SK-N-SH (cell line): ENCODE measurements around the gene MAN1A2. TPM values are rescaled to one million over a fixed set of nuclear protein-coding genes. Genes with fewer than 3 reads are reported as not detected.

Source experiments
- CTCF ChIA-PET: fragments of 300-600, 350-600 bp; formaldehyde crosslinking; extraction: SDS; loops from one replicate; lab custom pipeline; 2021; lab: Yijun Ruan, JAX
- POLR2A ChIA-PET: fragments of 350-600 bp; sonication (Branson Sonifier 250); formaldehyde crosslinking; extraction: SDS; loops from one replicate; lab custom pipeline; 2020; ENCODE audit warnings: antibody characterized with exemption, inconsistent platforms; lab: Yijun Ruan, JAX
- DNase-seq: peaks from one replicate; pipeline ENCODE4 v3.0.0; 2012
- H2AFZ ChIP-seq: fragments of 200-600 bp; sonication (generic); 2 replicates; pipeline ENCODE4 v1.8.1; 2016; ENCODE audit warnings: antibody characterized with exemption, mild to moderate bottlenecking, low read depth
- H3F3A ChIP-seq: fragments of 200-600 bp; sonication (generic); replicated peaks from 2 replicates; pipeline ENCODE3; 2016; ENCODE audit warnings: antibody characterized with exemption, mild to moderate bottlenecking; ENCODE audit not compliant: insufficient read depth
- H3K27ac ChIP-seq, 2 experiments: fragments of 200-500 bp in 1 of 2; fragments of 200-600 bp in 1 of 2; sonication (Bioruptor generic) in 1 of 2; sonication (generic), shearing (Covaris generic) in 1 of 2; 2 replicates each; pipeline versions ENCODE4 v1.5.1 to v1.6.1; 2014 to 2016; ENCODE audit warnings: low read depth in 2 of 2, inconsistent platforms in 1 of 2, low read length in 1 of 2, mild to moderate bottlenecking in 1 of 2, mixed read lengths in 1 of 2
- H3K27me3 ChIP-seq: fragments of 200-600 bp; sonication (generic), shearing (Covaris generic); 2 replicates; pipeline ENCODE4 v1.6.1; 2016; ENCODE audit warnings: mixed run types; ENCODE audit not compliant: insufficient read depth
- H3K36me3 ChIP-seq, 2 experiments: fragments of 200-500 bp in 1 of 2; fragments of 200-600 bp in 1 of 2; sonication (Bioruptor generic) in 1 of 2; sonication (generic) in 1 of 2; replicated peaks in 1 of 2; 2 replicates each; pipeline versions ENCODE3 to v1.5.1; 2014 to 2016; ENCODE audit warnings: low read length in 1 of 2, mild to moderate bottlenecking in 1 of 2; ENCODE audit not compliant: insufficient read depth in 2 of 2, control insufficient read depth in 1 of 2
- H3K4me1 ChIP-seq, 2 experiments: fragments of 200-500 bp in 1 of 2; fragments of 200-600 bp in 1 of 2; sonication (Bioruptor generic) in 1 of 2; sonication (generic), shearing (Covaris generic) in 1 of 2; 2 replicates each; pipeline versions ENCODE4 v1.5.1 to v1.6.1; 2014 to 2016; ENCODE audit warnings: low read depth in 1 of 2, low read length in 1 of 2, mixed run types in 1 of 2; ENCODE audit not compliant: insufficient read depth in 2 of 2, control insufficient read depth in 1 of 2
- H3K4me2 ChIP-seq: fragments of 200-600 bp; sonication (generic), shearing (Covaris generic); 2 replicates; pipeline ENCODE4 v1.6.1; 2017; ENCODE audit warnings: mixed run types
- H3K4me3 ChIP-seq, 2 experiments: fragments of 200-500 bp in 1 of 2; fragments of 200-600 bp in 1 of 2; sonication (Bioruptor generic) in 1 of 2; sonication (generic), shearing (Covaris generic) in 1 of 2; 2 replicates each; pipeline versions ENCODE4 v1.5.1 to v1.8.1; 2014 to 2016; ENCODE audit warnings: low read depth in 2 of 2, inconsistent platforms in 1 of 2, low read length in 1 of 2, mild to moderate bottlenecking in 1 of 2, mixed read lengths in 1 of 2, moderate library complexity in 1 of 2
- H3K79me2 ChIP-seq: fragments of 200-600 bp; sonication (generic); 2 replicates; pipeline ENCODE4 v1.8.1; 2017; ENCODE audit warnings: mild to moderate bottlenecking; ENCODE audit not compliant: insufficient read depth
- H3K9ac ChIP-seq: fragments of 200-600 bp; sonication (generic); 2 replicates; pipeline ENCODE4 v1.6.1; 2017; ENCODE audit warnings: mixed run types
- H3K9me2 ChIP-seq: fragments of 200-600 bp; sonication (generic); 2 replicates; pipeline ENCODE4 v1.6.1; 2017; ENCODE audit warnings: mixed run types
- H3K9me3 ChIP-seq: fragments of 200-600 bp; sonication (generic); 2 replicates; pipeline ENCODE4 v1.6.1; 2017; ENCODE audit warnings: mixed run types, mild to moderate bottlenecking, moderate library complexity
- H4K20me1 ChIP-seq: fragments of 200-600 bp; sonication (generic); 2 replicates; pipeline ENCODE4 v1.6.1; 2017; ENCODE audit warnings: mild to moderate bottlenecking, mixed run types; ENCODE audit not compliant: insufficient read depth
- CTCF ChIP-seq: fragments of 200-600 bp; sonication (generic); IDR thresholded peaks from 2 replicates; pipeline ENCODE4 v1.6.1; 2017; ENCODE audit warnings: antibody characterized with exemption, mild to moderate bottlenecking, moderate library complexity
- ELF1 ChIP-seq: IDR thresholded peaks from 2 replicates; pipeline ENCODE4 v1.4.0; 2012
- EP300 ChIP-seq, 2 experiments: IDR thresholded peaks; 2 replicates each; pipeline versions ENCODE4 v1.4.0 to v1.6.1; 2012; ENCODE audit warnings: borderline replicate concordance in 1 of 2, low read depth in 1 of 2, low read length in 1 of 2
- EZH2phosphoT487 ChIP-seq: fragments of 200-600 bp; sonication (generic); IDR thresholded peaks from 2 replicates; pipeline ENCODE4 v1.6.1; 2017; ENCODE audit warnings: low read depth, mixed run types, mild to moderate bottlenecking, antibody characterized with exemption, moderate library complexity, borderline replicate concordance
- FOSL2 ChIP-seq: IDR thresholded peaks from 2 replicates; pipeline ENCODE4 v1.4.0; 2012; ENCODE audit warnings: low read depth, mild to moderate bottlenecking, moderate library complexity, borderline replicate concordance
- FOXM1 ChIP-seq: IDR thresholded peaks from 2 replicates; pipeline ENCODE4 v1.4.0; 2012; ENCODE audit warnings: low read depth, mild to moderate bottlenecking
- GABPA ChIP-seq: IDR thresholded peaks from 2 replicates; pipeline ENCODE4 v1.4.0; 2012; ENCODE audit warnings: low read depth, mild to moderate bottlenecking
- IRF3 ChIP-seq: fragments of 150-350 bp; IDR thresholded peaks from 2 replicates; pipeline ENCODE4 v1.6.1; 2016; ENCODE audit warnings: mild to moderate bottlenecking, low read depth, low read length
- JUND ChIP-seq: IDR thresholded peaks from 2 replicates; pipeline ENCODE4 v1.4.0; 2012
- MAX ChIP-seq: IDR thresholded peaks from 2 replicates; pipeline ENCODE4 v1.4.0; 2012; ENCODE audit warnings: low read depth
- MXI1 ChIP-seq: IDR thresholded peaks from 2 replicates; pipeline ENCODE4 v1.6.1; 2012; ENCODE audit warnings: mild to moderate bottlenecking, low read depth, low read length, improper control_type of control experiment
- NFIC ChIP-seq: IDR thresholded peaks from 2 replicates; pipeline ENCODE4 v1.4.0; 2012; ENCODE audit warnings: borderline replicate concordance
- NRF1 ChIP-seq: IDR thresholded peaks from 2 replicates; pipeline ENCODE4 v1.6.1; 2012; ENCODE audit warnings: low read depth, mild to moderate bottlenecking, low read length
- PBX3 ChIP-seq: IDR thresholded peaks from 2 replicates; pipeline ENCODE4; 2012
- POLR2AphosphoS5 ChIP-seq: IDR thresholded peaks from 2 replicates; pipeline ENCODE4 v1.6.1; 2012; ENCODE audit warnings: low read depth, low read length
- RAD21 ChIP-seq: IDR thresholded peaks from 2 replicates; pipeline ENCODE4 v1.6.1; 2012; ENCODE audit warnings: mild to moderate bottlenecking, low read length
- RFX5 ChIP-seq: IDR thresholded peaks from 2 replicates; pipeline ENCODE4 v1.6.1; 2012; ENCODE audit warnings: mild to moderate bottlenecking, improper control_type of control experiment, low read length
- SIN3A ChIP-seq: IDR thresholded peaks from 2 replicates; pipeline ENCODE4 v1.6.1; 2012; ENCODE audit warnings: low read depth, mild to moderate bottlenecking, low read length, moderate library complexity, borderline replicate concordance
- SMC3 ChIP-seq: IDR thresholded peaks from 2 replicates; pipeline ENCODE4 v1.6.1; 2012; ENCODE audit warnings: low read depth, low read length, improper control_type of control experiment
- TAF1 ChIP-seq: IDR thresholded peaks from 2 replicates; pipeline ENCODE4 v1.6.1; 2012; ENCODE audit warnings: low read depth, mild to moderate bottlenecking, low read length, moderate library complexity, borderline replicate concordance
- TCF12 ChIP-seq: IDR thresholded peaks from 2 replicates; pipeline ENCODE4 v1.4.0; 2012
- USF2 ChIP-seq: fragments of 150-350 bp; IDR thresholded peaks from 2 replicates; pipeline ENCODE4 v1.6.1; 2017; ENCODE audit warnings: antibody characterized with exemption, low read length, low read depth, borderline replicate concordance
- YY1 ChIP-seq: IDR thresholded peaks from 2 replicates; pipeline ENCODE4 v1.4.0; 2012; ENCODE audit warnings: low read depth, mild to moderate bottlenecking
- whole genome bisulfite sequencing: methylation state at CpG from one replicate; pipeline ENCODE4 v1.1.6; 2017; ENCODE audit warnings: low lambda C conversion rate; 5-methylcytosine and 5-hydroxymethylcytosine counted together
- polyA plus RNA-seq, 3 experiments: library from polyadenylated mRNA; depleted of rRNA; stranded (reverse); fragments of >200 nt; gene quantifications; 2 replicates each; pipeline ENCODE4 v1.2.3, GENCODE V29; 2012

The MAN1A2 gene
- polyA plus RNA-seq, 1 of the 3 experiments (the other 2 are of a cell fraction), result 6.0 TPM

GRCh38 chr1:117563492-117563875 is 196.2 kb downstream of the MAN1A2 start:
- no peaks in the 10 kb centered on the region for H3K36me3 ChIP-seq
- peaks cover 9% of the 10 kb centered on the region; the same call in 1 of the 2 replicates for H3K27me3 ChIP-seq
- TF ChIP-seq FOSL2 (no peak), NRF1 (no peak), USF2 (no peak), GABPA (no peak), JUND (no peak), NFIC (no peak), RAD21 (no peak), IRF3 (no peak), RFX5 (no peak), YY1 (no peak), ELF1 (no peak), TCF12 (no peak), SMC3 (no peak), FOXM1 (no peak)
- no peaks in the 10 kb centered on the region for H3K9me2 ChIP-seq
- no peak overlapping the region for H3K4me2 ChIP-seq
- no peak overlapping the region for H2AFZ ChIP-seq
- peaks cover 0 to 11% of the 10 kb centered on the region in 2 experiments; a peak in 1 of 4 replicates for H3K4me1 ChIP-seq
- no peaks in the 10 kb centered on the region for H3K79me2 ChIP-seq
- no peak overlapping the region for H3K9ac ChIP-seq
- H3F3A ChIP-seq, result no peaks in the 10 kb centered on the region
- CTCF ChIA-PET, result interaction anchor here (0.8 to 1.7 kb wide), 4 partner anchors 10 to 191 kb away, joined by 3 to 4 read pairs (median 4); no protein-coding TSS in a partner anchor
- DNase-seq, result no peak
- WGBS, result 55% methylated on average over 4 of the region's 4 CpGs
- POLR2A ChIA-PET, result no interaction called here
- no peak overlapping the region for H3K27ac ChIP-seq
- H3K4me3 ChIP-seq, result no peak overlapping the region
- H3K9me3 ChIP-seq, result no peaks in the 10 kb centered on the region
- H4K20me1 ChIP-seq, result no peaks in the 10 kb centered on the region

DNA sequence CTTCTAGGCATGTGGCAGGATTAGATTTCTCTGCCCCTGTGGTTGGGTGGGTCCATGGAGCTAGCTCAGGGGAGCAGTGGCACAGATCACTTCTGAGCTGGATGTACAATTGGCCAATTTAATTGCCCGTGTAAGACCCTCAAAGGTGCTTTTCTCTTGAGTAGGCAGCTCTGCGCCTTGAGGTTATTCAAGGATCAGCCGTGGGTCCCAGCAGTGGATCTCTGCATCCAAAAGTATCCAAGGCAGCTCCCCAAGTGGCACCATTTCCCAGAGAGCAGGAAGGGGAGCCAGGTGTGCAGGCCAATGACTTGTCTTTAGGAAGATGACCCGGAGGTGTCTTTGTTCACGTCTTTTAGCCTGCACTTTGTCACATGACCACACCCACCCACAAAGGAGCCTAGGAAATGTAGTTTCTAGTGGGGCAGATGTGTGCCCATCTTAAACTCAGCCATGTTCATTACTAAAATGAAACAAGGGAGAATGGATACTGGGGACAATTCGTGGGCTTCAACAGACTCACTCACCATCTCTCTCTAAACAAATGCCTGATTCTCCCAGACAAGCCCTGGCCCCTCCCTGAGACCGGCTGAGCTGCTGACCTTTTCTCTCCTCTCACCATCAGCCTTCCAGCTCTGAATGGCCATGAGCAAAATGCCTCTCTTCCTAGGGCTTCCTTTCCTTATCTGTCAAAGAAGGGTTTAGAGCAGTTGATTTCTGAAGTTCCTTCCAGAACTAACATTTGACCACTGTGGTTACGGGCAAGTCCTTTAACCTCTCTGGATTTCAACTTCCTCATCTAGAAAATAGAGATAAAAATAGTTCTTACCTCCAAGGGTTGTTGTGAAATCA is 197.2 kb downstream of the MAN1A2 start:
- no peaks in the 10 kb centered on the region for H3K36me3 ChIP-seq
- WGBS, result 57% methylated on average over 7 of the region's 8 CpGs
- no peaks in the 10 kb centered on the region for H3K9me2 ChIP-seq
- no peak overlapping the region for H3K4me2 ChIP-seq
- H3K27ac ChIP-seq, result no peak overlapping the region
- no peaks in the 10 kb centered on the region for H3K9me3 ChIP-seq
- no peak overlapping the region for H2AFZ ChIP-seq
- POLR2A ChIA-PET, result no interaction called here
- H3K4me1 ChIP-seq, result peaks cover 0 to 12% of the 10 kb centered on the region in 2 experiments; a peak in 2 of 4 replicates
- peaks cover 9% of the 10 kb centered on the region; the same call in 1 of the 2 replicates for H3K27me3 ChIP-seq
- no peaks in the 10 kb centered on the region for H4K20me1 ChIP-seq
- CTCF ChIA-PET, result interaction anchor here (1.6 to 1.7 kb wide), 2 partner anchors 9 to 190 kb away, joined by 3 to 4 read pairs; no protein-coding TSS in a partner anchor
- no peak overlapping the region for H3K4me3 ChIP-seq
- DNase-seq, result no peak
- H3K79me2 ChIP-seq, result no peaks in the 10 kb centered on the region
- H3K9ac ChIP-seq, result no peak overlapping the region
- H3F3A ChIP-seq, result no peaks in the 10 kb centered on the region
- TF ChIP-seq EZH2phosphoT487, result no peak
- TF ChIP-seq MAX, result no peak
- no peak for TF ChIP-seq TAF1
- TF ChIP-seq GABPA, result no peak
- TF ChIP-seq NRF1, result no peak
- TF ChIP-seq FOSL2, result no peak
- no peak for TF ChIP-seq CTCF
- no peak for TF ChIP-seq NFIC
- no peak for TF ChIP-seq SIN3A
- no peak for TF ChIP-seq PBX3
- no peak for TF ChIP-seq TCF12
- TF ChIP-seq RFX5, result no peak
- no peak for TF ChIP-seq MXI1
- TF ChIP-seq JUND, result no peak
- TF ChIP-seq POLR2AphosphoS5, result no peak
- no peak for TF ChIP-seq EP300 (IDR thresholded peaks at IDR 0.05; ENCODE audit: borderline replicate concordance in 1 of 2, low read depth in 1 of 2, low read length in 1 of 2)
